Thyroid gland (tissue), 4 donors: ENCODE data around the gene COL3A1.

ENCODE experiments used
- CTCF ChIP-seq, 6 experiments: fragments of 200-600 bp in 3 of 6; fragments of 450-650 bp in 3 of 6; sonication (generic) in 3 of 6; IDR thresholded peaks; one replicate each; pipeline ENCODE4 v1.5.1; 2016 to 2019; ENCODE audit warnings: antibody characterized with exemption in 6 of 6, mild to moderate bottlenecking in 2 of 6, inconsistent platforms in 1 of 6, moderate library complexity in 1 of 6
- POLR2A ChIP-seq, 2 donors: fragments of 450-650 bp; IDR thresholded peaks; one replicate each; pipeline ENCODE4 v1.6.1; 2017; ENCODE audit warnings: antibody characterized with exemption in 2 of 2, mild to moderate bottlenecking in 2 of 2, moderate library complexity in 1 of 2

DNA sequence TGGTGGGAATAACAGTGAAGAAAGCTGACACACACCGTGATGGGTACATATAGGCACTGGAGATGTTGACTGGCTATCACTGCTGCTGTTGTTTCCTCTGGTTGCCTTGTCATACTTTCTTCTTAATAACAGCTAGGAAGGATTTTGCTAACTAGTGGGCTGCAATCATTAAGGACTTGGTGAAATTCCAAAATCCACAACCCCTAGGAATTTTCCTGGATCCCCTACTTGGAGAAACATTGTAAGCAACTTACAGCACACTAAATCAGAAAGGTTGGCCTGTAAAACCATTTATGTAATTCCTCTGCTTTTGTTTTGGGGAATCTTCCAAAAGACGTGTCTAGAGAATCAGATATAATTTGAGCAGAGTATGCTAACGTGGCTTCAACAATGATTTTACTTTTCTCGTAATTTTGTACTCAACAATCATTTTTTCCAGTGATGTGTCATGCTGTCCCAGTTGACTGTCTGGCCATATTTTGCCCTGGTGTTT is 8.0 kb upstream of the COL3A1 start:
- TF ChIP-seq CTCF (IDR thresholded peaks at IDR 0.05), result no peak
- TF ChIP-seq POLR2A (IDR thresholded peaks at IDR 0.05), result no peak
